Measurements from ENCODE around the gene LONRF2. TPM values are rescaled to one million over a fixed set of nuclear protein-coding genes. Genes with fewer than 3 reads are reported as not detected.

The LONRF2 gene
- total RNA-seq, 1 experiment from 2014 or later = 1.6 TPM

DNA sequence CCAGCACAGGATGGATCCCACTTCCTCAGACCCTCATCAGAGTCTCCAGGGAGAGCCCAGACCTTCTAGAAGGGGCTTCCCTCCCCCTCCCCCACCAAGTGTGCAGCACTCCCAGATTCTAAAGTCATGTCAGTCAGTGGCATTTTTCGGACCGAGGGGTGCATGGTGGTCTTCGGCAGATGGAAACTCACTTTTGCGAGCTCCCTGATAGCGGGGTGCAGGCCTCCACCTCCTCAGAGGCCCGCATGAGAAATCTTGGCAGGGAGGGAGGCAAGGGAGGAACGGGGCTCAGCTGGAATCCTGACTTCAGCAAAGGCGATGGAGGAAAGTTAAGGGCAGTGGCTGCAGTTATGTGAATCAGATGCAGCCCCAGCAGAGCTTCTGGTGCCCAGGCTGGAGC, 58.2 kb downstream of the LONRF2 start:
- BruUV-seq (replicated peaks) = no TSS peak
- H3K36me3 ChIP-seq (ENCODE audit: control insufficient read depth in 1 of 2, insufficient read depth in 2 of 2, low read length in 2 of 2) = no peaks in the 10 kb centered on the region
- ChIA-PET RAD21 (ENCODE audit: low non-redundant PET in 1 of 2, low total read pairs in 2 of 2, uncharacterized antibody in 2 of 2, unreplicated experiment in 2 of 2) (interaction anchor here in 1 of 2 experiments (3.8 kb wide), 1 partner anchor 117 kb away, joined by 37 read pairs; no protein-coding TSS in a partner anchor), CTCF (interaction anchor here (7.1 kb wide), 1 partner anchor 116 kb away, joined by 147 read pairs; no protein-coding TSS in a partner anchor), POLR2A (no interaction called here)
- H3K9ac ChIP-seq (ENCODE audit: low read length) = no peak overlapping the region
- H3K27ac ChIP-seq (ENCODE audit: low read depth, low read length) = no peak overlapping the region
- no peaks in the 10 kb centered on the region for H3K9me2 ChIP-seq (ENCODE audit: insufficient read depth)
- no peak overlapping the region for H3K4me3 ChIP-seq (replicated peaks in 1 of 2; ENCODE audit: low read depth in 1 of 2, low read length in 2 of 2)
- 0 out of 4 replicates have a peak, but pooled peaks cover 0 to 6% of the 10 kb centered on the region in 2 experiments for H3K4me1 ChIP-seq (ENCODE audit: control insufficient read depth in 1 of 2, insufficient read depth in 2 of 2, low read length in 2 of 2)
- H2AFZ ChIP-seq (ENCODE audit: low read depth, low read length, poor library complexity, severe bottlenecking) = no peak overlapping the region
- H3K27me3 ChIP-seq (ENCODE audit: insufficient read depth, low read length) = no peaks in the 10 kb centered on the region
- H3K79me2 ChIP-seq (ENCODE audit: insufficient read depth, low read length) = no peaks in the 10 kb centered on the region
- no peaks in the 10 kb centered on the region for H4K20me1 ChIP-seq (ENCODE audit: insufficient read depth)
- TF ChIP-seq POLR2A (IDR thresholded peaks at IDR 0.05; ENCODE audit: borderline replicate concordance, extremely low read depth, insufficient read depth, insufficient read length) (no peak), SRF (IDR thresholded peaks at IDR 0.05; ENCODE audit: low read depth) (no peak), EZH2 (IDR thresholded peaks at IDR 0.05) (no peak), EZH2phosphoT487 (IDR thresholded peaks at IDR 0.05; ENCODE audit: borderline replicate concordance) (no peak), ZNF274 (IDR thresholded peaks at IDR 0.05; ENCODE audit: low read depth, low read length) (no peak), FOSL1 (IDR thresholded peaks at IDR 0.05; ENCODE audit: low read depth) (no peak), YY1 (IDR thresholded peaks at IDR 0.05; ENCODE audit: extremely low read depth, insufficient replicate concordance, low read depth, low read length) (no peak), JUND (IDR thresholded peaks at IDR 0.05) (no peak)
- TF ChIP-seq, protein P1, sequence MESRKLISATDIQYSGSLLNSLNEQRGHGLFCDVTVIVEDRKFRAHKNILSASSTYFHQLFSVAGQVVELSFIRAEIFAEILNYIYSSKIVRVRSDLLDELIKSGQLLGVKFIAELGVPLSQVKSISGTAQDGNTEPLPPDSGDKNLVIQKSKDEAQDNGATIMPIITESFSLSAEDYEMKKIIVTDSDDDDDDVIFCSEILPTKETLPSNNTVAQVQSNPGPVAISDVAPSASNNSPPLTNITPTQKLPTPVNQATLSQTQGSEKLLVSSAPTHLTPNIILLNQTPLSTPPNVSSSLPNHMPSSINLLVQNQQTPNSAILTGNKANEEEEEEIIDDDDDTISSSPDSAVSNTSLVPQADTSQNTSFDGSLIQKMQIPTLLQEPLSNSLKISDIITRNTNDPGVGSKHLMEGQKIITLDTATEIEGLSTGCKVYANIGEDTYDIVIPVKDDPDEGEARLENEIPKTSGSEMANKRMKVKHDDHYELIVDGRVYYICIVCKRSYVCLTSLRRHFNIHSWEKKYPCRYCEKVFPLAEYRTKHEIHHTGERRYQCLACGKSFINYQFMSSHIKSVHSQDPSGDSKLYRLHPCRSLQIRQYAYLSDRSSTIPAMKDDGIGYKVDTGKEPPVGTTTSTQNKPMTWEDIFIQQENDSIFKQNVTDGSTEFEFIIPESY (IDR thresholded peaks at IDR 0.05; ENCODE audit: extremely low read depth, insufficient replicate concordance, low read length) = no peak
- TF ChIP-seq, protein P2, sequence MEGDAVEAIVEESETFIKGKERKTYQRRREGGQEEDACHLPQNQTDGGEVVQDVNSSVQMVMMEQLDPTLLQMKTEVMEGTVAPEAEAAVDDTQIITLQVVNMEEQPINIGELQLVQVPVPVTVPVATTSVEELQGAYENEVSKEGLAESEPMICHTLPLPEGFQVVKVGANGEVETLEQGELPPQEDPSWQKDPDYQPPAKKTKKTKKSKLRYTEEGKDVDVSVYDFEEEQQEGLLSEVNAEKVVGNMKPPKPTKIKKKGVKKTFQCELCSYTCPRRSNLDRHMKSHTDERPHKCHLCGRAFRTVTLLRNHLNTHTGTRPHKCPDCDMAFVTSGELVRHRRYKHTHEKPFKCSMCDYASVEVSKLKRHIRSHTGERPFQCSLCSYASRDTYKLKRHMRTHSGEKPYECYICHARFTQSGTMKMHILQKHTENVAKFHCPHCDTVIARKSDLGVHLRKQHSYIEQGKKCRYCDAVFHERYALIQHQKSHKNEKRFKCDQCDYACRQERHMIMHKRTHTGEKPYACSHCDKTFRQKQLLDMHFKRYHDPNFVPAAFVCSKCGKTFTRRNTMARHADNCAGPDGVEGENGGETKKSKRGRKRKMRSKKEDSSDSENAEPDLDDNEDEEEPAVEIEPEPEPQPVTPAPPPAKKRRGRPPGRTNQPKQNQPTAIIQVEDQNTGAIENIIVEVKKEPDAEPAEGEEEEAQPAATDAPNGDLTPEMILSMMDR (IDR thresholded peaks at IDR 0.05 in 2 of 3, conservative IDR thresholded peaks at IDR 0.05 in 1 of 3; ENCODE audit: borderline replicate concordance in 1 of 3, insufficient read depth in 1 of 3, low read depth in 2 of 3, low read length in 2 of 3) = no peak
- TF ChIP-seq, protein P3, sequence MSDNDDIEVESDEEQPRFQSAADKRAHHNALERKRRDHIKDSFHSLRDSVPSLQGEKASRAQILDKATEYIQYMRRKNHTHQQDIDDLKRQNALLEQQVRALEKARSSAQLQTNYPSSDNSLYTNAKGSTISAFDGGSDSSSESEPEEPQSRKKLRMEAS (IDR thresholded peaks at IDR 0.05) = no peak
- H3K9me3 ChIP-seq (ENCODE audit: control insufficient read depth in 1 of 2, insufficient read depth in 1 of 2, low read depth in 1 of 2, low read length in 2 of 2) = peaks cover 0 to 3% of the 10 kb centered on the region in 2 experiments; a peak in 1 of 4 replicates
- intact Hi-C loops (cut with micrococcal nuclease) = loop anchor here (5.0 to 10.0 kb wide), 2 partner anchors 301 to 707 kb away; partner anchors contain the start of gene PDCL3
- no peak overlapping the region for H3K4me2 ChIP-seq (ENCODE audit: low read length)
- ATAC-seq (no peak), DNase-seq (ENCODE audit: low read depth, low spot score) (no peak)

All from HCT116 (cell line).